HS-5 (cell line): Measurements from ENCODE around the gene EIF4G3.
"Not testable (repeated sequence)": the region's sequence is repeated elsewhere in the genome, so short reads cannot be mapped to it uniquely, and the experiment has no call there.

ENCODE experiments used
- DNase-seq: peaks from one replicate; pipeline ENCODE4 v3.0.0-alpha.2; 2012; ENCODE audit warnings: low read depth

The EIF4G3 gene

DNA sequence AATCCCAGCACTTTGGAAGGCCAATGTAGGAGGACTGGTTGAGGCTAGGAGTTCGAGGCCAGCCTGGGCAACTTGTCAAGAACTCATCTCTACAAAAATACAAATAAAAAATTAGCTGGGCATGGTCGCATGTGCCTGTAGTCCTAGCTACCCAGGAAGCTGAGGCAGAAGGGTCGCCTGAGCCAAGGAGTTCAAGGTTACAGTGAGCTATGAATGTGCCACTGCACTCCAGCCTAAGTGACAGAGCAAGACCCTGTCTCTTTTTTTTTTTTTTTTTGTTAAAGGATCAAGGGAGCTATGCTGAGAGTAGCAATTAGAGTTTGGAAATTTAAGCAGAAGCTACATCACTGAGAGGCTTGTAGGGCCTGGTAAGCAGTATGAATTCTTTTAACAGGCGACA, 70.9 kb downstream of the EIF4G3 start:
- no peak for DNase-seq

DNA sequence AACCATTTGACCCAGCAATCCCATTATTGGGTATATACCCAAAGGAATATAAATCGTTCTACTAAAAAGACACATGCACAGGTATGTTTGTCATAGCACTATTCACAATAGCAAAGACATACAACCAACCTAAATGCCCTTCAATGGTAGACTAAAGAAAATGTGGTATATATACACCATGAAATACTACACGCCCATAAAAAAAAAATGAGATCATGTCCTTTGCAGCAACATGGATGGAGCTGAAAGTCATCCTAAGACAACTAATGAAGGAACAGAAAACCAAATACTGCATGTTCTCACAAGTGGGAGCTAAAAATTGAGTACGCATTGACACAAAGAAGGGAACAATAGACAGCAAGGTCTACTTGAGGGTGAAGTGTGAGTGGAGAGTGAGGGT, 72.0 kb downstream of the EIF4G3 start:
- no peak for DNase-seq

DNA sequence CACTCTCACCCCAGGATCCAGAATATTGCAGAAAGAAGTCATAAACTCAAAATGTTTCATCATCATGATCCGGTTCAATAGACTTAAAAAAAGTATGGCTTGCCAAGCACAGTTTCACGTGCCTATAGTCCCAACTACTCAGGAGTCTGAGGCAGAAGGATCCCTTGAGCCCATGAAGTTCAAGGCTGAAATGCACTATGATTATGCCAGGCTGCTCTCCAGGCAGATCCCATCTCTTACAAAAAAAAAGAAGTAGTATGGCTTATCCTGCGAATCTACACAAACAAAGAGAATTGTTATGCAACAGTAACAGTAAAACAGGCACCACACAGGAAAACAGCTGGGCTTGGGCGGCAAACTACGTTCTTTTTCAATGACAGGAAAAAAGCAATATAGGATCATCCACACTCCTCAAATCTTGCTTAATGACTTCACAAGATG, 76.2 kb downstream of the EIF4G3 start:
- no peak for DNase-seq

DNA sequence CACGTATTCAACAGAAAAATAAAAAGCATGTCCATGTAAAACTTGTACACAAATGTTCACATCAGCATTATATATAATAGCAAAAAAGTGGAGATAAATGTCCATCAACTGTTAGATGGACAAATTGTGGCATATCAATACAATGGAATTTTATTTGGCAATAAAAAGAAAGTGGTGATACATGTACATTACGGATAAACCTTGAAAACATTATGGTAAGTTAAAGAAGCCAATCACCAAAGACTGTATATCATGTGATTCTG, 76.9 kb downstream of the EIF4G3 start:
- no peak for DNase-seq

DNA sequence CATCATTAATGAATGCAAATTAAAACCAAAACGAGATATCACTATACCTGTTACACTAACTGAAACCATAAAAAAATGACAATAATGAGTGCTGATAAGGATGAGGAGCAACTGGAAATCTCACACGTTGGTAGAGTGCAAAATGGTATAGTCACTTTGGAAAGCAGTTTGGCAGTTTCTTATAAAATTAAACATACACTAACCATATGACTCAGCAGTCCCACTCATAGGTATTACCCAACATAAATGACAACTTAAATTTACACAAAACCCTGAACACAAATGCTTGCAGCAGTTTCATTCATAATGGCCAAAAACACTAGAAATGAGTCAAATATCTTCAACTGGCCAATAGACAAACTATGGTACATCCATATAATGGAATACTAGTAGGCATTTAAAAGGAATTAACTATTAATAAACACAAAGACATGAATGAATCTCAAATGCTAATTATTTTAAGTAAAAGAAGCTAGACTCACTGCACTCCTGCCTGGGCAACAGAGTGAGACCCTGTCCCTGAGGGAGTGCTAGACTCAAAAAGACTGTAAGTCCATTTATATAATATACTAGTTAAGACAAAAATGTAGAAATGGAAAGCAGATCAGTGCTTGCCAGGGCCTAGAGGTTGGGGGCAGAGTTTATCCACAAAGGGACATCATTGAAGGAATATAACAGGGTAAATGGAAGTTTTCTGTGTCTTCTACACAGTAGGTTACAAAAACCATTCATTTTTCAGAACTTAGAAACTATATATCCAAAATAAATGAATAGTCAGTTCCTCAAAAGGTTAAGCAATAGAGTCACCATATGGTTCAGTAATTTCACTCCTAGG, 77.4 kb downstream of the EIF4G3 start:
- DNase-seq, result peak; percentile 43

DNA sequence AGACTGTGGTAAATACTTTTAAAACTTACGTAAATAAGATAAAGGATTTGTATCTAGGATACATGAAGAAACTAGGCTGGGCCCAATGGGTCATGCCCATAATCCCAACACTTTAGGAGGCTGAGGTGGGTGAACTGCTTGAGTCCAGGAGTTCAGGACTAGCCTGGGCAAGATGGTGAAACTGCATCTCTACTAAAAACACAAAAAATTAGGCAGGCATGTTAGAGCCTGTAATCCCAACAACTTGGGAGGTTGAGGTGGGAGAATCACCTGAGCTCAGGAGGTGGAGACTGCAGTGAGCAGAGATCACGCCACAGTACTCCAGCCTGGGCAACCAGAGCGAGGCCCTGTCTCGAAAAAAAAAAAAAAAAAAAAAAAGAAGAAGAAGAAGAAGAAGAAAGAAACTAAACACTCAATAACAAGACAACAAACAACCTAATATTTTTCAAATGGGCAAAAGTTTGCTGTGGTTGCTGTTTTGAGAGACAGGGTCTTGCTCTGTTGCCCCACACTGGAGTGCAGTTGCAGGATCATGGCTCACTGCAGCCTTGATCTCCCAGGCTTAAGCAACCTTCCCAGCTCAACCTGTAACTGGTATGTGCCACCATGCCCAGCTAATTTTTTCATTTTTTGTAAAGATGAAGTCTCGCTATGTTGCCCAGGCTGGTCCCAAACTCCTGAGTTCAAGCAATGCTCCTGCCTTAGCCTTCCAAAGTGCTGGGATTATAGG, 78.3 kb downstream of the EIF4G3 start:
- DNase-seq, result no peak

DNA sequence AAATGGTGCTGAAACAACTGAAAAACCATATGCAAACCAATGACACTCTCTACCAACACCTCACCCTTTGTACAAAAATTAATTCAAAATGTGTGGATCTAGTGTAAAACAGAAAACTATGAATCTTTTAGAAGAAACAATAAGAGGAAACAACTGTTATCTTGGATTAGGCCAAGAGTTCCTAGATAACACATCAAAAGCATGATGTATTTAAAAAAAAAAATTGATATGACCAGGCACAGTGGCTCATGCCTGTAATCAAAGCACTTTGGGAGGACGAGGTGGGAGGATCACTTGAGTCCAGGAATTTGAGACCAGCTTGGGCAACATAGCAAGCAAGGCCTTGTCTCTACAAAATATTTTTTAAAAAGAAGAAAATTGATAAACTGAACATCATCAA, 79.0 kb downstream of the EIF4G3 start:
- DNase-seq, result no peak

DNA sequence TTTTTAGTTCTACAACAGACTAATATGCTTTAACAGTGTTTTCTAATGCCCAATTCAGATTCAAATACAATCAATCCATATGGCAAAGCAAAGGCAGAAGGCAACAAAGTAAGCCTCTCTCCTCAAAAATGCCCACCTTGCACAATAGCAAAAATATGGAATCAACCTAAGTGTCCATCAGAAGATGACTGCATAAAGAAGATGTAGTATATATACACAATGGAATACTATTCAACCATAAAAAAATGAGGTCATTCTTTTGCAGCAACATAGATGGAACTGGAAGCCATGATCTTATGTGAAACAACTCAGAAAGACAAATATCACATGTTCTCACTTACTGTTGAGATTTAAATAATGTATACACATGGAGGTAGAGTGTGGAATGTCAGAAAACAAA, 80.7 kb downstream of the EIF4G3 start:
- DNase-seq, result no peak

DNA sequence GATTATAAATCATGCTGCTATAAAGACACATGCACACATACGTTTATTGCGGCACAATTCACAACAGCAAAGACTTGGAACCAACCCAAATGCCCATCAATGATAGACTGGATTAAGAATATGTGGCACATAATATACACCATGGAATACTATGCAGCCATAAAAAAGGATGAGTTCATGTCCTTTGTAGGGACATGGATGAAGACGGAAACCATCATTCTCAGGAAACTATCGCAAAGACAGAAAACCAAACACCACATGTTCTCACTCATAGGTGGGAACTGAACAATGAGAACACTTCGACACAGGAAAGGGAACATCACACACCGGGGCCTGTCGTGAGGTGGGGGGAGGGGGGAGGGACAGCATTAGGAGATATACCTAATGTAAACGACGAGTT, 82.4 kb downstream of the EIF4G3 start:
- not testable (repeated sequence) for DNase-seq

DNA sequence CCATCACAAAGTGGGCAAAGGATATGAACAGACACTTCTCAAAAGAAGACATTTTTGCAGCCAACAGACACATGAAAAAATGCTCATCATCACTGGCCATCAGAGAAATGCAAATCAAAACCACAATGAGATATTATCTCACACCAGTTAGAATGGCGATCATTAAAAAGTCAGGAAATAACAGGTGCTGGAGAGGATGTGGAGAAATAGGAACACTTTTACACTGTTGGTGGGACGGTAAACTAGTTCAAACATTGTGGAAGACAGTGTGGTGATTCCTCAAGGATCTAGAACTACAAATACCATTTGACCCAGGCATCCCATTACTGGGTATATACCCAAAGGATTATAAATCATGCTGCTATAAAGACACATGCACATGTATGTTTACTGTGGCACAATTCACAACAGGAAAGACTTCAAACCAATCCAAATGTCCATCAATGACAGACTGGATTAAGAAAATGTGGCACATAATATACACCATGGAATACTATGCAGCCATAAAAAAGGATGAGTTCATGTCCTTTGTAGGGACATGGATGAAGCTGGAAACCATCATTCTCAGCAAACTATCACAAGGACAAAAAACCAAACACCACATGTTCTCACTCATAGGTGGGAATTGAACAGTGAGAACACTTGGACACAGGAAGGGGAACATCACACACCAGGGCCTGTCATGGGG, 83.3 kb downstream of the EIF4G3 start:
- not testable (repeated sequence) for DNase-seq

DNA sequence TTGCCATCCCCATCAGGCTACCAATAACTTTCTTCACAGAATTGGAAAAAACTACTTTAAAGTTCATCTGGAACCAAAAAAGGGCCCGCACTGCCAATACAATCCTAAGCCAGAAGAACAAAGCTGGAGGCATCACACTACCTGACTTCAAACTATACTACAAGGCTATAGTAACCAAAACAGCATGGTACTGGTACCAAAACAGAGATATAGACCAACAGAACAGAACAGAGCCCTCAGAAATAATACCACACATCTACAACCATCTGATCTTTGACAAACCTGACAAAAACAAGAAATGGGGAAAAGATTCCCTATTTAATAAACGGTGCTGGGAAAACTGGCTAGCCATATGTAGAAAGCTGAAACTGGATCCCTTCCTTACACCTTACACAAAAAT, 84.2 kb downstream of the EIF4G3 start:
- DNase-seq, result not testable (repeated sequence)

DNA sequence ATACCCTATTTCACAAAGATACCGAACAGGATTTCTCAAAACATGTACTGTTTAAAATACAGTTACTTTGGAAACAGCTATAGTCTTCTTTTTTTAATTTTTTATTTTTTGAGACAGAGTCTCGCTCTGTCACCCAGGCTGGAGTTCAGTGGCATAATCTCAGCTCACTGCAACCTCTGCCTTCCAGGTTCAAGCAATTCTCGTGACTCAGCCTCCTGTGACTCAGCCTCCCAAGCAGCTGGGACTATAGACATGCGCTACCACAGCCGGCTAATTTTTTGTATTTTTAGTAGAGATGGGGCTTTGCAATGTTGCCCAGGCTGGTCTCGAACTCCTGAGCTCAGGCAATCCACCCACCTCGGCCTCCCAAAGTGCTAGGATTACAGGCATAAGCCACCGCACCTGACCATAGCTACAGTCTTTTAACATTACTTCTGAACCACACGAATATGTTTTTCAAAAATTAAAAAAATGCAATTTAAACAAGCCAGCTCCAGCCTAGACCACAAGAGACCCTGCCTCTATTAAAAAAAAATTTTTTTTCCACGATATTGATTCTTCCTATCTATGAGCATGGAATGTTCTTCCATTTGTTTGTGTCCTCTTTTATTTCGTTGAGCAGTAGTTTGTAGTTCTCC, 85.5 kb downstream of the EIF4G3 start:
- DNase-seq, result peak; percentile 65

DNA sequence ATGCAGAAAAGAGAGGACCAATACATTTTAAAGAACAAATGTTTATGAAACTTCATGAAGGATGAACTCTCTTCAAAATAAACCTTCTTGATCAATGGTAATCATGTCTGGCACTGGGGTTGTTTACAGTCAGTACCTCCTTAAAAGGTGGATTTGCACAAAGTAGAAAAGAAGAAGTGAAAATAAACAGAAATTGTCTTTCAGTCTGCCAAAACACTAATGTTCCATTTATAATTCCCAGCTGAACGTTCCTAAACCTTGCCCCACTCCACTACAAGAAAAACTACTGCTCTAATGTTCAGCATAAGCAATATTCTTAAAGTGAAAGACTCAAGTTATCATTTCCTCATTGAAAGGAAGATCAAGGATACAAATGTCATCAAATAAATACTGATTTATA, 86.2 kb downstream of the EIF4G3 start:
- DNase-seq, result no peak

DNA sequence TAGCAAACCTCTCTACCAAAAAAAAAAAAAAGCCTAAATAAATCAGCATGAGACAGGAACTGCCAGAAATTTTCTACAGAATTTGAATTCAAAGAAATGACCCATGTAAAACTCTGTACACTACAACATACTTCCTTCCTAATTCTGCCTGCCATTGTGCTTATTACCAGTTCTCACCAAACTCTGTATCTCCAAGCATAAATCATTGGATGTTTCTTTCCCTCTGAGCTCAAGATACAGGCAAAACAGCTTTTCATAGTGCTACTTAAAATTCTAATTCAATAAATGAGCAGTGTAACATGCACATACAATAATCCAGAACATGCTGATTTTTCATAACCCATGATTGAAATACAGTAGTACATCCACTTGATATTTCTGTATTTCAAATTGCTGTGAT, 87.0 kb downstream of the EIF4G3 start:
- DNase-seq, result no peak

DNA sequence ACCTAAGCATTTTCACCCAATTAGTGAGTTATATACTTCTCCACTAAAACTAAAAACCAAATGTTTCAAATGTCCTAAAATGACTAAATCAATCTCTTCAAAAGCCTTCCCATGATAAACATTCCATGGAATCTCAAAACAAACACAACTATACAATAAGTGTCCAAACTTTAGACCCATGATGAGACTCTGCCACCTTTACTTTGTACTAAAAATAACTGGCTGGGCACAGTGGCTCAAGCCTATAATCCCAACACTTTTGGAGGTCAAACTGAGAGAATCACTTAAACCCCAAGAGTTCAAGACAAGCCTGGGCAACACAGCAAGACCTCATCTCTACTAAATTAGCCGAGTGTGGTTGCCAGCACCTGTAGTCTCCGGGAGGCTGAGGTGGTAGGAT, 87.4 kb downstream of the EIF4G3 start:
- no peak for DNase-seq

DNA sequence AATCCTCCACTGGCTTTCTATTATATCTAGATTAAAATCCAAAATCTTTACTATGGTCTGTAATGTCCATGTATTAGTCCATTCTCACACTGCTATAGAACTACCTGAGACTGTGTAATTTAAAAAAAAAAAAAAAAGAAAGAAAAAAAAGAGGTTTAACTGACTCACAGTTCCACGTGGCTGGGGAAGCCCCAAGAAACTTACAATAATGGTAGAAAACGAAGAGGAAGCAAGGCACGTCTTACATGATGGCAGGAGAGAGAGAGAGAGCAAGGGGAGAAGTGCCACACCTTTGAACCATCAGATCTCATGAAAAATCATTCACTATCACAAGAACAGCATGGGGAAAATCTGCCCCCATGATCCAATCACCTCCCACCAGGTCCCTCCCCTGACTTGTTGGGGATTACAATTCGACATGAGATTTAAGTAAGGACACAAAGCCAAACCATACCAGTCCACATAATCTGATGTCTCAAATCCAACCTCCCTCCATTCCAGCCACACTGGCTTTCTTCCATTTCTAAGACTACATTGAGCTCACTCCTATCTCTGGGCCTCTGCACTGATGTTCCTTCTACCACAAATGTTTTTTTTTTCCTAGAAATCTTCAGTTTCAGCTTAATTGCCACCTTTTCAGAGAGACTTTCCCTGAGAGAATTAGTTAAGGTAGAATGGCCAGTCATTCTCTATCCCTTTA, 92.4 kb downstream of the EIF4G3 start:
- DNase-seq, result no peak

DNA sequence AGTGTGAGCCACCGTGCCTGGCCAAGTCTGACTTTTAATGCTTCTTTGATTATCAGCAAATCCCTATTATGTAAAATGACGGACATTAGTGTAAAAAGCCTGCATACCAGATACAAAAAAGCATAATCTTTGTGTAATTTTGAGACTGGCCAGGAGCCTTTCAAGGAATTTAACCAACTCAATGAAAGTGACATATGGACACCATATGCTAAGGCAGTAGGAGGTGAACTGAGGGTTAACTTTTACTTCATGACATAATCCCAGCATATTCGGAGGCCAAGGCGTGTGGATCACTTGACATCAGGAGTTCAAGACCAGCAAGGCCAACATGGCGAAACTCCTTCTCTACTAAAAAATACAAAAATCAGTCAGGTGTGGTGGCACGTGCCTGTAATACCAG, 94.6 kb downstream of the EIF4G3 start:
- no peak for DNase-seq

DNA sequence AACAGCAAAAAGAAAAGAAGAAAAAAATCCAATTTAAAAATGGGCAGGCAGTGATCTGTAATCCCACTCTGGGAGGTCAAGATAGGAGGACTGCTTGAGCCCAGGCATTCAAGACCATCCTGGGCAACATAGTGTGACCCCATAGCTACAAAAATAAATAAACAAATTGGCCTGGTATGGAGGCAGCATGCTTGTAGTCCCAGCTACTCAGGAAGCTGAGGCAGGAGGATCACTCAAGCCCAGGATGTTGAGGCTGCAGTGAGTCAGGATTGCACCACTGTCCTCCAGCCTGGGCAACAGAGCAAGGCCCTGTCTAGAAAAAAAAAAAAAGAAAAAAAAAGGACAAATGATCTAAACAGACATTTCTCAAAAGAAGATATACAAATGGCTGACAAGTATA, 99.6 kb downstream of the EIF4G3 start:
- DNase-seq, result no peak

DNA sequence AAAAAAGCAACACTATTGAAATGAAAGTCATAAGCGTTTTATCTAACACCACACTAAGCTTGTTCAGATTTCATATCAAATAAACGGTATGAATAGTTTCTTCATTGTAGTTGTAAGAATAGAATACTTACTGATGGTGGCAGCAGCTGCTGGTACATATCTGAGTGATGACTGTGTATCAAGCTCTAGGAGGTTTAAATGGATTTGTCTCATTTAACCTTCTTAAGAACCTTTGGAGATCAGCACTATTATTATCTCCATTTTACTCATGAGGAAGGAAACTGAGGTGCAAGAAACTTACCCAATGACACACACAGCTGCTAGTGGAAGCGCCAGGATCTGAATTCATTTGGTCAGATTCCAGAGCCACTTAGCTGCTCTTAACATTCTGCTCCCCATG, 104.0 kb downstream of the EIF4G3 start:
- no peak for DNase-seq

DNA sequence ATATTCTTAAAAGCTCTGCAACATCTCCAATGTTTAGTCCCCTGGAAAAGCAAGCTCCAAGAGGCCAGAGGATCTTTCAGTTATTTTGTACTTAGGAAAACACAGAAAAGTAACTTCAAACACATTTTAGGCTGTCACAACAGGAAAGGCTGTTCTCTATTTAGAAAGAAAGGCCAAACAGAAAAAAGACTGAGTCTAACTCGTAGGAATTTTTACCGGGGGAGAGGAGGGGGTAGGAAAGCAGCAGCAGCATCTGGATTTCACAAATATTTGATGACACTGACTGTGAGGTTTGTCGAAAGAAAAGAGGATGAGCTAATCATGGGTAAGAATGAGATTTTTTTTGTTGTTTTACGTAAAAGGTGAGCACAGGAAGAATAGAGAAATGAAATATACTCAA, 107.1 kb downstream of the EIF4G3 start:
- DNase-seq, result peak; percentile 68

DNA sequence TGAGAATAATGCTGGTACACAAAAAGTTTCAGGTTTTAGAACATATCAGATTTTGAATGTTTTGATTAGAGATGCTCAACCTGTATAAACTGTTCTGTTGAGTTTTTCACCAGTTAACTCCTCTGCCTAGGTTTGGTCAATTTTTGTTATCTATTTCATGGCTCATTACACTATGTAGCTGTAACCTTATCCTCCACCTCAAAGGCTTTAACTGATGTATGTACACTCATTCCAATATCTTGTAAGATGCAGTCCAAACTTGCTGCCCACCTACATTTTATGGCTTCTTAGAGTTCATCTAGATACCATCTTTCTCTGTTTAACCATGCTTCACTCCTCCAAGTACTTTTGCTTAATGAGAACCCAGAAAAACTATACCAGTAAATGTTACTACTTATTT, 107.8 kb downstream of the EIF4G3 start:
- no peak for DNase-seq

DNA sequence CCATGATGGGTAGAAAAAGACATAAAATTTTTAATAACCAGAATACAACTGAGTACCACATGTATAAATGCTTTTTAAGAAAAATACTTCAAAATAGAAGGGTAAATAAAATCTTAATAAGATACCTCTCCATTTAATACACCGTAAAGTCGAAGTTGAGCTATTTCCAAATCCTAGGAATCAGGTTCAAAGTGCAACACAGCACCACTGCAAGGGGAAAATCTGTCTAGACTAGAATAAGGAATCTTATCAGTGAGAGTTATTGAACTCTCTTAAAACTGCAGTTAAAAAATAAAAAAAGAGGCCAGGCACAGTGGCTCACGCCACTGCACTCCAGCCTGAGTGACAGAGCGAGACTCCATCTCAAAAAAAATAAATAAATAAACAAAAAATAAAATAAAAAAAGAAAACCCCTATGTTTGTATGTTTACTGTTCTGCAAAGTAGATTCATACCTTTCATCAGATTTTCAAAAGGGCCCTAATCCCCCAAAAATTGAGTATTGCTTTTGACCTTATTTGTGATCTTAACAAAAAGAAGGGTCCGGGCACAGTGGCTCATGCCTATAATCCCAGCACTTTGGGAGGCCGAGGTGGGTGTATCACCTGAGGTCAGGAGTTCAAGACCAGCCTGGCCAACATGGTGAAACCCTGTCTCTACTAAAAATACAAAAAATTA, 109.0 kb downstream of the EIF4G3 start:
- DNase-seq, result no peak
